HuH-7.5 (cell line): ENCODE results near the gene RASGRP2.

Experiments used
- DNase-seq: peaks from one replicate; pipeline ENCODE4 v3.0.0; 2011; ENCODE audit warnings: low spot score

RASGRP2 gene

GRCh38 chr11:64739871-64740270 is 4.1 kb downstream of the RASGRP2 start:
- DNase-seq: no peak

- DNase-seq: no peak
These were observed 7.3 kb downstream of the RASGRP2 start for GRCh38 chr11:64736654-64737053.

- no peak for DNase-seq
These were observed 8.2 kb downstream of the RASGRP2 start for GRCh38 chr11:64735725-64736259.

GRCh38 chr11:64734811-64735724 is 8.9 kb downstream of the RASGRP2 start:
- DNase-seq: no peak

GRCh38 chr11:64731601-64732000 is 12.3 kb downstream of the RASGRP2 start:
- no peak for DNase-seq

GRCh38 chr11:64729851-64730382 is 14.0 kb downstream of the RASGRP2 start:
- no peak for DNase-seq

GRCh38 chr11:64728757-64729365 is 15.1 kb downstream of the RASGRP2 start:
- DNase-seq: no peak

GRCh38 chr11:64726867-64727530 is 16.9 kb downstream of the RASGRP2 start:
- no peak for DNase-seq

GRCh38 chr11:64726211-64726641 is 17.7 kb downstream of the RASGRP2 start:
- DNase-seq: no peak

GRCh38 chr11:64724863-64725532 is 18.9 kb downstream of the RASGRP2 start:
- DNase-seq: peak; percentile 66

GRCh38 chr11:64723907-64724862 is 19.8 kb downstream of the RASGRP2 start:
- no peak for DNase-seq

- DNase-seq: peak; percentile 95
These were observed 20.6 kb downstream of the RASGRP2 start, which contains the start of gene NRXN2 for GRCh38 chr11:64723117-64723906. Gene NRXN2, minus strand, starts transcription at chr11:64723197. Its CDS starts 9,498 bp downstream, at chr11:64713699.

GRCh38 chr11:64722141-64723065 is 21.5 kb downstream of the RASGRP2 start:
- no peak for DNase-seq

- DNase-seq: no peak
These were observed 22.6 kb downstream of the RASGRP2 start for GRCh38 chr11:64721359-64721699.

GRCh38 chr11:64720640-64721358 is 23.1 kb downstream of the RASGRP2 start:
- DNase-seq: no peak

- DNase-seq: no peak
These were observed 23.8 kb downstream of the RASGRP2 start for GRCh38 chr11:64720167-64720566.

GRCh38 chr11:64719406-64719805 is 24.5 kb downstream of the RASGRP2 start:
- DNase-seq: no peak

- no peak for DNase-seq
These were observed 25.2 kb downstream of the RASGRP2 start for GRCh38 chr11:64718780-64719124.
